Right ventricle myocardium inferior (tissue), 1 donor: ENCODE results near the gene AFP. TPM values are rescaled to one million over a fixed set of nuclear protein-coding genes. Genes with fewer than 3 reads are reported as not detected.

Source experiments
- ATAC-seq: fragments of 200-7000 bp; cut with Tn5 transposase; one replicate; pipeline ENCODE4 v1.9.1; 2020; ENCODE audit warnings: mild to moderate bottlenecking, moderate library complexity
- DNase-seq: peaks from one replicate; pipeline ENCODE4 v3.0.0; 2021; ENCODE audit errors: missing footprints
- intact Hi-C: fragments of 100-400 bp; cut with DNase I; formaldehyde crosslinking; loops from one replicate; pipeline ENCODE4 v1.11.0; 2022
- total RNA-seq: library from RNA; stranded (reverse); fragmentation: NEBNext Ultra II Directional; extraction: Animal tissue kit (Norgen Biotek cat#: 25700); gene quantifications from one replicate; pipeline ENCODE4 v1.2.1, GENCODE V29; 2021
- donor health status: DM: no; HTN: yes; CAD: no; lungs with severe emphysema.

The AFP gene
- total RNA-seq, 1 donor from 2014 or later, result not detected

- intact Hi-C loops, result no loop called here
- DNase-seq (no peak), ATAC-seq (no peak)
These were observed 65.7 kb downstream of the AFP start for GRCh38 chr4:73501664-73502265.

- ATAC-seq (no peak), DNase-seq (no peak)
- intact Hi-C loops, result no loop called here
These were observed 69.5 kb downstream of the AFP start for GRCh38 chr4:73505567-73505966.

Other genes with a start within 250 kb of the AFP start
- gene ANKRD17, start 177.4 kb upstream of the AFP start, total RNA-seq, result 50.7 TPM
- not detected for gene ALB, start 31.9 kb upstream of the AFP start, total RNA-seq
- gene AFM, start 45.5 kb downstream of the AFP start, total RNA-seq, result not detected
- not detected for gene RASSF6, start 184.2 kb downstream of the AFP start, total RNA-seq